MV-4-11 (cell line): ENCODE data around the gene NSD2.

Experiments used
- DNase-seq: peaks from one replicate; lab custom pipeline; 2025; lab: John Stamatoyannopoulos, UW

NSD2 gene

DNA sequence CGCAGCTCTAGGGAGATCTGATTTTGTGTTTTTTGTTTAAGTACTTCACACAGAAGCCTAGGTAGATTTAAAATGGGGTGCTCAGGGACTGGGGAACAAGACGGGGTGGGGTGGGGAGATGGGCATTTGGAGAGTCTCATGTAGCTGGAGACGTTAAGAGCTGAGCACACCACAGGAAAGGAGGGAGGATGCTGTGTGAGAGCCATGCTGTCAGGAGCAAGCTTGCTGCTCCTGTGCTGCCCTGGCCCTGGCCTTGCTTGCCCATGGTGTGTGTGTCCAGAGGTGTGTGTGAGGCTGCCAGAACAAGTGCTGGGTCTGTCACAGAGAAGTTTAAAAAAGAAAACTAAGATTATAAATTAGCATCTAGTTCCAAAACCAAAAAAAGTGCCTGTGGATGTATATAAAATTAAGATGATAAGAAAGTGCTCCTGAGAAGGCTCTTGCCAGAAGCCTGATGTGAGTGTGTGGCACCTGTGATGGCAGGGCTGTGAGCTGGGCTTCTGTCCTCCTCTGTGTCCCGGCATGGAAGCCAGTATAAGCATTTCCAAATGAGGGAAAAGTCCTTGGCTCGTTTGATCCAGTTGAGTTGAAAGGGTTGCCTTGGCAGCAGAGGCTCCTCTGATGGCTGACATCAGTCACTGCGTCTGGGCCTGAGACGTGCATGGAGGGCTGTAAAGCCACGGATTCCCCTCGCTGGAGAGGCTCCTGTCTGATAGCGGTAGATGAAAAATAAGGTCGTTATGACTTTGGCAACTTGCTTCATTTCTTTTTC is 74.1 kb downstream of the NSD2 start:
- DNase-seq = no peak

- no peak for DNase-seq
Observed at GRCh38 chr4:1945912-1946311, 74.7 kb downstream of the NSD2 start.

DNA sequence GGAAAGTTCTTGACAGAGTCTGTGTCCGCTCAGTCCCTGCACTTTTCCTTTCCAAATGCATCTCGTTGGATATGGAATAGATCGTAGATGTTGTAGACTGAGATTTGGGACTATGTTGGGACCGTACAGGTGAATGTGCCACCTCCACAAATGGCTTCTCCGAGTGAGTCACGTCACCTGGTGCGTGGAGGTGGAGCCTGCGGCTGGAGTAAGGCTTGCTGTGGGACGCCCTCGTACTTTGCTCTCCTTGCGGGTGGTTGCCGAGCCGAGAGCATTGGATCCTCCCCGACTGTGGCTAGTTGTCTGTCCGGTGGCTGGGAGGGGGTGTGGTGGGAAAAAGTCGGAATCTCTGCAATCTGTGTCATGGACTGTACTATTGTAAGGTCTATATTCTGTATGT is 77.0 kb downstream of the NSD2 start:
- no peak for DNase-seq

DNA sequence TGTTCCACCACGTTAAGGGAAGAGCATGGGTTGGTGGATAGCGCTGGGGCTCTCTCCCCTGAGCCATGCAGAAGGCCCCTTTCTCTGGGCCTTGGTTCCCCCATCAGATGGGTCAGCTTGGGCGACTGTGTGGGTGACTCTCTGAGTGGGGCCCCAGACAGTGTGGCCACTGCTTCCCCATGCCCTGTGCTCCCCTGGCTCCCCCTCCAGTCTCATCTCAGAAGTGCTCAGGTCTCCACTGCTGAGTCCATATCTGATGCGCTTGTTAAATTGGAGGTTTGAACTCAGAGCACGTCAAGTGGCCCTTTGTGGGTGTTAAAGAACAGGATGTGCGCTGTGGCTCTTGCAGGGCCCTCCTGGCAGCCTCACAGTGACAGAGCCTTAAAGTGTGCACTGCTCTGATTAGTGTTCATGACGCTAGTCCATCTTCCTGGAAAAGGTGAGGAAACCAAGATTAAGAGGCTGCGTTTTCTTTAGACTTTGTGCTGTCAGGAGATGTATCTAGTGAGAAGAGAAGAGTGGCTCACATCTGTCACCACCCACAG is 77.8 kb downstream of the NSD2 start:
- no peak for DNase-seq

DNA sequence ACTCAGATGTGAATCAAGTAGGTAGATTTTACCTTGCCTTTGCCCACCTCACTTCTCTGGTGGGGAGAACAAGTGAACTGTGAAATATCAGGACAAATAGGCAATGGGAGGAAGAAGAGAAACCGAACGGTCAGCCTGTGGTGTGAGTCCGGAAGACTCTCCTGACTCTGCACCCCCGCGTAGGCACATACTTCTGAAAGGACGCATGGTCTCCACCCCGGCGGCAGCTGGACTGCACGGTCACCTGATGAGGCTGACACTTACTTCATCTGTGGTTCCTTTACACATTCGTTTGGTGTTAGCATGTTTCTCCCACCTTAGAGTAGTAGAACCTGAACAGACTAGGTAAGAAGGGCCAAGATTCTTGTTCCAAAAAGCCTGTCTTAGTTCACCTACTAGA is 79.2 kb downstream of the NSD2 start:
- DNase-seq = no peak

- DNase-seq = no peak
Observed at GRCh38 chr4:1952058-1952700, 81.0 kb downstream of the NSD2 start.

DNA sequence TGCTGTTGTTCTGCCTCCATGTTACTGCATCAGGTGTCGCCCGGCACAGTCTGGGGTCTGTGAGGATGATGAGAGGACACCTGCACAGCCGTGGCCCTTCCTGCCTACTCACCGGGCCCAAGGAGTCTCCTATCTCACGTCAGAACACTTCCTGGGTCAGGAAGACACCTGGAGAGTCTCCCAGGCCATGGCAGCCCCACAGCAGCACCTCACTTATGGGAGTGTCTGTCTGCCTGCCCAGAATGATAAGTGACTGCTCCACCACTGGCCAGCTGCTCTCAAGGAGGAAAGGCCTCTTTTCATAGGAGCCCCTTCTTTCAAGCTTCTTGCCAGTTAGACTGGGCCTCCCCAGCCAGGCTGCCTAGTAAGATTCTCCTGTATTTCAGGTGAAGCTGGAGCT is 81.5 kb downstream of the NSD2 start:
- DNase-seq = no peak

DNA sequence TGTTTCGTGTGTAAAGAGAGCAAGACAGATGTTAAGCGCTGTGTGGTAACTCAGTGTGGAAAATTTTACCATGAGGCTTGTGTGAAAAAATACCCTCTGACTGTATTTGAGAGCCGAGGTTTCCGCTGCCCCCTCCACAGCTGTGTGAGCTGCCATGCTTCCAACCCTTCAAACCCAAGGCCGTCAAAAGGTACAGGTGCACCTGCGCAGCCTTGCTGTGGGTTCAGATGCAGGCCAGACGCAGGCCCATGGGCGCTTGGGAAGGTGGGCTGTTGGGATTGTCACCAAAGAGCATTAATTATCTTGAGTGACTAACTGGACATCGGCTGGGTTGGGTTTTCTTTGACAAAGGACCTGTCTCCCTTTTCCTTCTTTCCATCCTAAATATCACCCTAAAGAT is 82.1 kb downstream of the NSD2 start:
- DNase-seq = no peak

- DNase-seq = no peak
Observed at GRCh38 chr4:1956631-1957030, 85.4 kb downstream of the NSD2 start.

DNA sequence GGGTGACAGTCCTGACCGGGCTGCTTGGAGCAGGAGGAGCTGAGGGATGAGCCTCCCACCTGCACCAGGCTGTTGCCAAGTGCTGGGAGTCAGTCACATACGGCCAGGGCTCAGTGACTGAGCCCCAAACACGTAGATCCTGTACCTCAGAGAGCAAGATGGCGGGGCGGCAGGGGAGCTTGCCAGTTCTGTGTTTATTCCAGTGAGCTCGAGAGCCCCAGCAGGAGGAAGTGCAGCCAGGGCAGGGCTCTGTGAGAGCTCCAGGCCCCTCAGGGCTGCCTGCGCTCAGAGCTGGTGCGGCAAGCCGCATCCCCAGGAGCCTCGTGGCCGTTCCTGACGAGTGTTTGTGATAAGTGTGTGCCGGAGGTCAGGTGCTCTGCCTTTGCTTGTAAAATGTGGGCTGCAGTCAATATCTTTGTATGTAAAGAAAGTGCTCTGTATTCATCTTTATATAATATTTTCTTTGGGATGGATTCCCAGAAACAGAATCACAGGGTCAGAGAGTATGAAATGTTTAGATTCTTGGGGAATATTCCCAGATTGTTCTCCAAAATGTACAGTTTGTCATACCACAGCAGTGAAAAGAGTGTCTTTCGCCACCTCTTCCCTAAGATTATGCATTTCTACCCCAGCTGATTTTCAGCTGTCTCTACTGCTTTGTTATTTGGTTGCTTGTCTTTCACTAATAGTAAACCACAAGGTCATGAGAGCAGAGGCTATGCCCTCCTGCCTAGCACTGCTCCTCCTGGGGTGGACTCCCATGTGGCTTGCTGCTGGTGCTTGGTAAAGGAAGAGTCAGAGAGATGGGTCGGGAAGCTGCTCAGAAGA is 87.3 kb downstream of the NSD2 start:
- no peak for DNase-seq

GRCh38 chr4:1959104-1959384 is 87.9 kb downstream of the NSD2 start:
- DNase-seq = no peak

- DNase-seq = no peak
Observed at GRCh38 chr4:1960170-1960825, 89.1 kb downstream of the NSD2 start.

- no peak for DNase-seq
Observed at GRCh38 chr4:1961038-1961437, 89.8 kb downstream of the NSD2 start.

DNA sequence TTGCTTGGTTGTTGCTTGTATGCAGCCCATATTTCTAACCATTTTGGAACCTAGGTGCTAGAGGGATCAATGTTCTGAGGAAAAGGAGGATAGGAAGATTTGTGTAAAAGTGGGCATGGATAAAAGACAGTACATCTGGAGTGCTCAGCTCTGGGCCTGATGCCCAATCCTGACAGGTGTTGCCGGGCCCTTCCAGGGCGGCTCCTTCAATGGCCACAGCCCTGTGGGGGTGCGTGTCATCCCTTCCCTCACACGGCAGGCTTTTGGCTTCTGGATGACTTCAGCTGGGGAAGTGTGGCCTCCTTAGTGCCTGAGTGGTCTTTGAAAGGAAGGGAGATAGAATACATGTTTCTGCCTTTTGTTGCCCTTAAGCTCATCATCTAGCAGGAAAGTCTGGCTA is 90.4 kb downstream of the NSD2 start:
- no peak for DNase-seq

- DNase-seq = no peak
Observed at GRCh38 chr4:1962980-1963379, 91.8 kb downstream of the NSD2 start.

DNA sequence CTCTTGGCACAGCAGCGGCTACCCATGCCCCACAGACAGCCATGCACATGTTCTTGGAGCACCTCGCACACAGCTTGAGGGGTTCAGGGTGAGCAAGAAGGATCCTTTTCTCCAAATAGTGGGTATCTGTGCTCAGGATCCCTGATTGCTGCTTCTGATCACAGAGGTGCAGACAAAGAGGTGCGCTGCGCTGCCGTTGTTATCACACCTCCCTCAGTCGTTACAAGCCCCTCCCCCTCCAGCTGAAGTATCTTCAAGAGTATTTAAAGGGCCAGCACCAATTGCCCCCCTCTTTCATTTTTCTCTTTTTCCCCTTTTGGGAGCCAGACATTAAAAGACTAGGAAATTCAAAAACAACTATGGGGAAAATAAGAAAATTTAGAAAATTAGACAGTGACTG is 93.2 kb downstream of the NSD2 start:
- no peak for DNase-seq

DNA sequence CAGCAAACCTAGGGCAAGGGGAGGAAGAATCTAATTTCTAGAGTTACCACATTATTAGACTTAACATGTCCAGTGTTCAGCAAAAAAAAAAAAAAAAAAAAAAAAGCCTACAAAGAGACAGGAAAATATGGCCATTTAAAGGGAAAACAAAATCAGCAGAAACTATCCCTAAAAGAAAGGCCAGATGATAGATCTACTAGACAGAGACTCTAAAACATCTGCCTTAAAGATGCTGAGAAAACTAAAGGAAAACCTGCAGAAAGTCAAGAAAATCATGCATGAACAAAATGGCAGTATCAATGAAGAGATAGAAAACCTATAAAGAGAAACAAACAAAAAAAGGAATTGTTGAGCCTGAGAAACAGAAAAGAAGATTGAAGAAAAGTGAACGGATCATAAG is 93.8 kb downstream of the NSD2 start:
- DNase-seq = no peak

DNA sequence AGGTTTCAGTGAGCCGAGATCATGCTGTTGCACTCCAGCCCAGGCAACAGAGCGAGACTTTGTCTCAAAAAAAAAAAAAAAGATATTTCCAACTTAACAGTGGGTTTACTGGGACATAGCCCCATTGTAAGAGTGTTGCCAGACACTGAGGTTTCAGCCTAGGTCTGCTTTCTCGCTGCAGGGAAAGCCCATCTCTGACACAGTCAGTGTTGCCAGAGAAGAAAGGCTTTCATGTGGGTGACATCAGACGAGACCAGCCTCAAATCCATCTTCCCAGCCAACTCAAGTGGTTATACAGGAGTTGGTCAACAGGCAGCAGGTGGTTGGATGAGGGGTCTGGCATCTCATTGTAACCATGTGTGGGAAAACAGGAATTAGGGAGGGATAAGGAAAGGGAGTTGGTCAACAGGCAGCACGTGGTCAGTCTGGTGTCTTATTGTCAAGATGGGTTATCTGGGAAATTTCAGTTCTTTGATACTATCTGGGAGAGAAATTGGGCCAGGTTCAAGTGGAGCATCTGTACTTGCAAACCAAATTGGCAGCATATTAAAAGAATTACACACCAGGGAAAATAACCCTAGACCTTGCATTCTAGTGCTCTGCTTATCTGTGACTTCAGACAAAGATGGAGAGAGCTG is 96.4 kb downstream of the NSD2 start:
- DNase-seq = no peak

GRCh38 chr4:1968686-1969295 is 97.6 kb downstream of the NSD2 start:
- DNase-seq = no peak

DNA sequence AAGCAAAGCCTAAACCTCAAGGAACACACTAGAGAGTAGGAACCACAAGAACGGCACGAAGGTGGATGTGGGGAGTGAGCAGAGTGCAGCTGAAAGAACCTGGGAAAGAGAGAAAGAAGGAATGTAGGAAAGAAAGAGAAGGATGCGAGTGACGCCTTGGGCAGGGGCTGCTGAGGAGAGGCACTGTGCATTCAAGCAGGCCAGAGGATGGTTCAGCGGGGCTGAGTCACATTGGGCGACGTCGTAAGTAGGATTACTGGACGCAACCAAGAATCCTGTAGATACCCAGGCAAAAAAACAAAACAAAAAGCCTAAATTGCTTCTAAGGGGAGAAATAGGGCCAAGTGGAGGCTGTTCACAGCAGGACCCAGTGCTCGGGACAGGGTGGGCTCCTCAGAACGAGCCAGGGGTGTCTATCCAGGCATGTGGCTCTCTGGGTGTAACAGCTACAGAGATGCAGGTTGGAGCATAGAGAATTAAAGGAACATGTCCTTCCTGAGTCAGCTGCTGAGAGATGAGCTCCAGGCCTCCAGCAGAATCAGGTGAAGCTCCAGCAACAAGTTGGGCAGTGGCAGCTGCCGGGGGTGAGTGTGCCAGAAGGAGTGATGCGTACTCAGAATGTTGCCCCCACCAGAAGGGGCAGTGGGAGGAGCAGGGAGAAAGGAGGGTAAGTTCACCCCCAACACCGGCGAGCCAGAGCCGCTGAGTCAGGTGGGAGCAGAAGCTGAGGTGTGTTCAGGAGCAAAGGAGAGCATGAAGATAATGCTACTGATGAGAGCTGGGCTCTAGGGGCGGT is 98.9 kb downstream of the NSD2 start:
- DNase-seq = no peak

DNA sequence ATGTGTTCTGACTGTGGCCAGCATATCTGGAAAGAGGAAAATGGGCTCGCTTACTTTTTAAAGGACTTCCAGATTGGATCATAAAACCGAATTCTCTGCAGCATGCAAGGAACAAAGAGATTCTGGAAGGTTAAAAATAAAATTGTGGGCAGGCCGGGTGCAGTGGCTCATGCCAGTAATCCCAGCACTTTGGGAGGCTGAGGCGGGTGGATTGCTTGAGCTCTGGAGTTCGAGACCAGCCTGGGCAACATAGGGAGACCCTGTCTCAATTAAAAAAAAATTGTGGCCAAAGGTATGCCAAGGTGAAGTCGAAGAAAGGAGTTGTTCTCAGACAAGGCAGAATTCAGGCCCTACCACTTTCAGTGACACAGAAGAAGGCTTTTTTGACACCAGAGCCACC is 99.7 kb downstream of the NSD2 start:
- DNase-seq = no peak
